Neural cell (in vitro differentiated cells): Measurements from ENCODE around the gene FBXO46.

Experiments
- POLR2AphosphoS5 ChIP-seq: IDR thresholded peaks from 2 replicates; pipeline ENCODE4 v1.6.1; 2012
- TF ChIP-seq, protein P1 (sequence below): fragments of 450-650 bp; IDR thresholded peaks from 2 replicates; pipeline ENCODE4 v1.5.1; 2014; ENCODE audit warnings: antibody characterized with exemption, mild to moderate bottlenecking, moderate library complexity; ENCODE audit not compliant: poor library complexity, severe bottlenecking

DNA sequence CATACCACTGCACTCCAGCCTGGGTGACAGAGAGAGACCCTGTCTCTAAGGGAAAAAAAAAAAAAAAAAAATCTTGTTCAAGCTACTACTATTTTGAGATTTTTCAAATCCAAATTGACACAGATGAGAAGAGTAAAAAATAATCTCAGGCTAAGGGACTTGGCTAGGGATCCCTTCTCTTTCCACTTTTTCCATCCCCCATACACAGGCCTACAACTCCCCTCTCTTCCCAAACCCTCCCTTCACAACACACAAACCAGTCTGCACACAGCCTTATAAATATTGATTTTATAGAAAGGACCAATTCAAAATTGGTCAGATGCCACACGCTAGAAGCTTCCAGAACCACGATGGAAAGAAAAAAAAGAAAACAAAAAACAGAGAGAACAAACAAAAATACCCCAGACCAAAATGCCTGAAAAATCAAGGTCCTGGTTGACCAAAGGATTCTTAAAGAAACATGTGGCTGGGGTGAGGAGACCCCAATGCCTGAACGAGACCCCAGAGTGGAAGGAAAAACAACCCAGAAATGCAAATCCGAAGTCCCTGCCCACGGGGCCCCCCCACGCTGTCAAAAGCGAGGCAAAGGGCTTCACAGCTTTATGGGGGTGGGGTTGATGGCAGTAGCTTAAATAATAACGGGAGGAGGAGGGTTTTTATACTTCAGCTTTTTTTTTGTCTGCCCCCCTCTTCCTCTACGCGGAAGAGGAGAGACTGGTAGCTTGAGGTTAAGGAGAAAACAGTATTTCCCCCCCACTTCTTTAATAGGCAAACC is 20.2 kb downstream of the FBXO46 start:
- TF ChIP-seq, protein P1, sequence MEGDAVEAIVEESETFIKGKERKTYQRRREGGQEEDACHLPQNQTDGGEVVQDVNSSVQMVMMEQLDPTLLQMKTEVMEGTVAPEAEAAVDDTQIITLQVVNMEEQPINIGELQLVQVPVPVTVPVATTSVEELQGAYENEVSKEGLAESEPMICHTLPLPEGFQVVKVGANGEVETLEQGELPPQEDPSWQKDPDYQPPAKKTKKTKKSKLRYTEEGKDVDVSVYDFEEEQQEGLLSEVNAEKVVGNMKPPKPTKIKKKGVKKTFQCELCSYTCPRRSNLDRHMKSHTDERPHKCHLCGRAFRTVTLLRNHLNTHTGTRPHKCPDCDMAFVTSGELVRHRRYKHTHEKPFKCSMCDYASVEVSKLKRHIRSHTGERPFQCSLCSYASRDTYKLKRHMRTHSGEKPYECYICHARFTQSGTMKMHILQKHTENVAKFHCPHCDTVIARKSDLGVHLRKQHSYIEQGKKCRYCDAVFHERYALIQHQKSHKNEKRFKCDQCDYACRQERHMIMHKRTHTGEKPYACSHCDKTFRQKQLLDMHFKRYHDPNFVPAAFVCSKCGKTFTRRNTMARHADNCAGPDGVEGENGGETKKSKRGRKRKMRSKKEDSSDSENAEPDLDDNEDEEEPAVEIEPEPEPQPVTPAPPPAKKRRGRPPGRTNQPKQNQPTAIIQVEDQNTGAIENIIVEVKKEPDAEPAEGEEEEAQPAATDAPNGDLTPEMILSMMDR = no peak
- TF ChIP-seq POLR2AphosphoS5 = no peak
